ENCODE data around the gene DPP3.

DNA sequence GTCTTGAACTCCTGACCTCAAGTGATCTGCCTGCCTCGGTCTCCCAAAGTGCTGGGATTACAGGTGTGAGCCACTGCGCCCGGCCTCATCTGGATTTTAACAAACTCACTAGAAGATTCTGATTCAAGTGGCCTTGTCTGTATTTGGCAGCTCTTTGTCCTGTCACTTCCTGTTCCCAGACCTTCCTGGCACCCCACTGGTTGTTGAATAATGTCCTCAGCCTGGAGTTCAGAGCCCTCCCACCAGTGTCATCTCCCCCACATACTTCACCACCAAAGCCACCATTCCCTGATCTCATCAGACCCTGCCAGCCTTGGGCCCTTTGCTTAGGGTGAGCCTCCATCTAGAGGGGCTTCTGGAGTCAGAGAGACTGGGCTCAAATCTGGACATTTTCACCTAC lies 10.2 kb upstream of the DPP3 start:
- TF ChIP-seq, protein P1, sequence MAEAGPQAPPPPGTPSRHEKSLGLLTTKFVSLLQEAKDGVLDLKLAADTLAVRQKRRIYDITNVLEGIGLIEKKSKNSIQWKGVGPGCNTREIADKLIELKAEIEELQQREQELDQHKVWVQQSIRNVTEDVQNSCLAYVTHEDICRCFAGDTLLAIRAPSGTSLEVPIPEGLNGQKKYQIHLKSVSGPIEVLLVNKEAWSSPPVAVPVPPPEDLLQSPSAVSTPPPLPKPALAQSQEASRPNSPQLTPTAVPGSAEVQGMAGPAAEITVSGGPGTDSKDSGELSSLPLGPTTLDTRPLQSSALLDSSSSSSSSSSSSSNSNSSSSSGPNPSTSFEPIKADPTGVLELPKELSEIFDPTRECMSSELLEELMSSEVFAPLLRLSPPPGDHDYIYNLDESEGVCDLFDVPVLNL (CRISPR knock-in tag; IDR thresholded peaks at IDR 0.05; ENCODE audit: borderline replicate concordance, low read depth), result no peak
- TF ChIP-seq, protein P2, sequence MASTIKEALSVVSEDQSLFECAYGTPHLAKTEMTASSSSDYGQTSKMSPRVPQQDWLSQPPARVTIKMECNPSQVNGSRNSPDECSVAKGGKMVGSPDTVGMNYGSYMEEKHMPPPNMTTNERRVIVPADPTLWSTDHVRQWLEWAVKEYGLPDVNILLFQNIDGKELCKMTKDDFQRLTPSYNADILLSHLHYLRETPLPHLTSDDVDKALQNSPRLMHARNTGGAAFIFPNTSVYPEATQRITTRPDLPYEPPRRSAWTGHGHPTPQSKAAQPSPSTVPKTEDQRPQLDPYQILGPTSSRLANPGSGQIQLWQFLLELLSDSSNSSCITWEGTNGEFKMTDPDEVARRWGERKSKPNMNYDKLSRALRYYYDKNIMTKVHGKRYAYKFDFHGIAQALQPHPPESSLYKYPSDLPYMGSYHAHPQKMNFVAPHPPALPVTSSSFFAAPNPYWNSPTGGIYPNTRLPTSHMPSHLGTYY (CRISPR knock-in tag; IDR thresholded peaks at IDR 0.05), result no peak
- TF ChIP-seq, protein P3, sequence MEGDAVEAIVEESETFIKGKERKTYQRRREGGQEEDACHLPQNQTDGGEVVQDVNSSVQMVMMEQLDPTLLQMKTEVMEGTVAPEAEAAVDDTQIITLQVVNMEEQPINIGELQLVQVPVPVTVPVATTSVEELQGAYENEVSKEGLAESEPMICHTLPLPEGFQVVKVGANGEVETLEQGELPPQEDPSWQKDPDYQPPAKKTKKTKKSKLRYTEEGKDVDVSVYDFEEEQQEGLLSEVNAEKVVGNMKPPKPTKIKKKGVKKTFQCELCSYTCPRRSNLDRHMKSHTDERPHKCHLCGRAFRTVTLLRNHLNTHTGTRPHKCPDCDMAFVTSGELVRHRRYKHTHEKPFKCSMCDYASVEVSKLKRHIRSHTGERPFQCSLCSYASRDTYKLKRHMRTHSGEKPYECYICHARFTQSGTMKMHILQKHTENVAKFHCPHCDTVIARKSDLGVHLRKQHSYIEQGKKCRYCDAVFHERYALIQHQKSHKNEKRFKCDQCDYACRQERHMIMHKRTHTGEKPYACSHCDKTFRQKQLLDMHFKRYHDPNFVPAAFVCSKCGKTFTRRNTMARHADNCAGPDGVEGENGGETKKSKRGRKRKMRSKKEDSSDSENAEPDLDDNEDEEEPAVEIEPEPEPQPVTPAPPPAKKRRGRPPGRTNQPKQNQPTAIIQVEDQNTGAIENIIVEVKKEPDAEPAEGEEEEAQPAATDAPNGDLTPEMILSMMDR (IDR thresholded peaks at IDR 0.05), result no peak
- TF ChIP-seq RELA (CRISPR knock-in tag; IDR thresholded peaks at IDR 0.05; ENCODE audit: borderline replicate concordance), result no peak
- TF ChIP-seq JUN (CRISPR knock-in tag; IDR thresholded peaks at IDR 0.05), result no peak
- no peak for TF ChIP-seq FOXK1 (CRISPR knock-in tag; IDR thresholded peaks at IDR 0.05)
- TF ChIP-seq, protein P4, sequence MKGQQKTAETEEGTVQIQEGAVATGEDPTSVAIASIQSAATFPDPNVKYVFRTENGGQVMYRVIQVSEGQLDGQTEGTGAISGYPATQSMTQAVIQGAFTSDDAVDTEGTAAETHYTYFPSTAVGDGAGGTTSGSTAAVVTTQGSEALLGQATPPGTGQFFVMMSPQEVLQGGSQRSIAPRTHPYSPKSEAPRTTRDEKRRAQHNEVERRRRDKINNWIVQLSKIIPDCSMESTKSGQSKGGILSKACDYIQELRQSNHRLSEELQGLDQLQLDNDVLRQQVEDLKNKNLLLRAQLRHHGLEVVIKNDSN (CRISPR knock-in tag; IDR thresholded peaks at IDR 0.05), result no peak
- TF ChIP-seq NFE2L1 (CRISPR knock-in tag; IDR thresholded peaks at IDR 0.05), result no peak
- TF ChIP-seq NFYB (CRISPR knock-in tag; conservative IDR thresholded peaks at IDR 0.05; ENCODE audit: low read depth), result no peak
- TF ChIP-seq, protein P5, sequence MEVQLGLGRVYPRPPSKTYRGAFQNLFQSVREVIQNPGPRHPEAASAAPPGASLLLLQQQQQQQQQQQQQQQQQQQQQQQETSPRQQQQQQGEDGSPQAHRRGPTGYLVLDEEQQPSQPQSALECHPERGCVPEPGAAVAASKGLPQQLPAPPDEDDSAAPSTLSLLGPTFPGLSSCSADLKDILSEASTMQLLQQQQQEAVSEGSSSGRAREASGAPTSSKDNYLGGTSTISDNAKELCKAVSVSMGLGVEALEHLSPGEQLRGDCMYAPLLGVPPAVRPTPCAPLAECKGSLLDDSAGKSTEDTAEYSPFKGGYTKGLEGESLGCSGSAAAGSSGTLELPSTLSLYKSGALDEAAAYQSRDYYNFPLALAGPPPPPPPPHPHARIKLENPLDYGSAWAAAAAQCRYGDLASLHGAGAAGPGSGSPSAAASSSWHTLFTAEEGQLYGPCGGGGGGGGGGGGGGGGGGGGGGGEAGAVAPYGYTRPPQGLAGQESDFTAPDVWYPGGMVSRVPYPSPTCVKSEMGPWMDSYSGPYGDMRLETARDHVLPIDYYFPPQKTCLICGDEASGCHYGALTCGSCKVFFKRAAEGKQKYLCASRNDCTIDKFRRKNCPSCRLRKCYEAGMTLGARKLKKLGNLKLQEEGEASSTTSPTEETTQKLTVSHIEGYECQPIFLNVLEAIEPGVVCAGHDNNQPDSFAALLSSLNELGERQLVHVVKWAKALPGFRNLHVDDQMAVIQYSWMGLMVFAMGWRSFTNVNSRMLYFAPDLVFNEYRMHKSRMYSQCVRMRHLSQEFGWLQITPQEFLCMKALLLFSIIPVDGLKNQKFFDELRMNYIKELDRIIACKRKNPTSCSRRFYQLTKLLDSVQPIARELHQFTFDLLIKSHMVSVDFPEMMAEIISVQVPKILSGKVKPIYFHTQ (CRISPR knock-in tag; IDR thresholded peaks at IDR 0.05), result no peak

Measured in WTC11 (cell line).